NCI-H82 treated with DMSO at 0.1 percent for 48 hours (cell line): ENCODE data around the gene BLTP3B.
A peak's percentile ranks its signal among the peaks of the same experiment; 100 is the strongest.
"Not testable (repeated sequence)": the region's sequence is repeated elsewhere in the genome, so short reads cannot be mapped to it uniquely, and the experiment has no call there.

ENCODE experiments used
- DNase-seq: peaks from one replicate; lab custom pipeline; 2025; ENCODE audit not compliant: unreplicated experiment; lab: John Stamatoyannopoulos, UW

BLTP3B gene, protein sequence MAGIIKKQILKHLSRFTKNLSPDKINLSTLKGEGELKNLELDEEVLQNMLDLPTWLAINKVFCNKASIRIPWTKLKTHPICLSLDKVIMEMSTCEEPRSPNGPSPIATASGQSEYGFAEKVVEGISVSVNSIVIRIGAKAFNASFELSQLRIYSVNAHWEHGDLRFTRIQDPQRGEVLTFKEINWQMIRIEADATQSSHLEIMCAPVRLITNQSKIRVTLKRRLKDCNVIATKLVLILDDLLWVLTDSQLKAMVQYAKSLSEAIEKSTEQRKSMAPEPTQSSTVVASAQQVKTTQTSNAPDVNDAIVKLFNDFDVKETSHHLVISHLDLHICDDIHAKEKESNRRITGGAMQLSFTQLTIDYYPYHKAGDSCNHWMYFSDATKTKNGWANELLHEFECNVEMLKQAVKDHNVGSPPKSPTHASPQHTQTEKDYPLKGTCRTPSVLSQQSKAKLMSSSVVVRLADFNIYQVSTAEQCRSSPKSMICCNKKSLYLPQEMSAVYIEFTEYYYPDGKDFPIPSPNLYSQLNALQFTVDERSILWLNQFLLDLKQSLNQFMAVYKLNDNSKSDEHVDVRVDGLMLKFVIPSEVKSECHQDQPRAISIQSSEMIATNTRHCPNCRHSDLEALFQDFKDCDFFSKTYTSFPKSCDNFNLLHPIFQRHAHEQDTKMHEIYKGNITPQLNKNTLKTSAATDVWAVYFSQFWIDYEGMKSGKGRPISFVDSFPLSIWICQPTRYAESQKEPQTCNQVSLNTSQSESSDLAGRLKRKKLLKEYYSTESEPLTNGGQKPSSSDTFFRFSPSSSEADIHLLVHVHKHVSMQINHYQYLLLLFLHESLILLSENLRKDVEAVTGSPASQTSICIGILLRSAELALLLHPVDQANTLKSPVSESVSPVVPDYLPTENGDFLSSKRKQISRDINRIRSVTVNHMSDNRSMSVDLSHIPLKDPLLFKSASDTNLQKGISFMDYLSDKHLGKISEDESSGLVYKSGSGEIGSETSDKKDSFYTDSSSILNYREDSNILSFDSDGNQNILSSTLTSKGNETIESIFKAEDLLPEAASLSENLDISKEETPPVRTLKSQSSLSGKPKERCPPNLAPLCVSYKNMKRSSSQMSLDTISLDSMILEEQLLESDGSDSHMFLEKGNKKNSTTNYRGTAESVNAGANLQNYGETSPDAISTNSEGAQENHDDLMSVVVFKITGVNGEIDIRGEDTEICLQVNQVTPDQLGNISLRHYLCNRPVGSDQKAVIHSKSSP (N-terminal part only)

DNA sequence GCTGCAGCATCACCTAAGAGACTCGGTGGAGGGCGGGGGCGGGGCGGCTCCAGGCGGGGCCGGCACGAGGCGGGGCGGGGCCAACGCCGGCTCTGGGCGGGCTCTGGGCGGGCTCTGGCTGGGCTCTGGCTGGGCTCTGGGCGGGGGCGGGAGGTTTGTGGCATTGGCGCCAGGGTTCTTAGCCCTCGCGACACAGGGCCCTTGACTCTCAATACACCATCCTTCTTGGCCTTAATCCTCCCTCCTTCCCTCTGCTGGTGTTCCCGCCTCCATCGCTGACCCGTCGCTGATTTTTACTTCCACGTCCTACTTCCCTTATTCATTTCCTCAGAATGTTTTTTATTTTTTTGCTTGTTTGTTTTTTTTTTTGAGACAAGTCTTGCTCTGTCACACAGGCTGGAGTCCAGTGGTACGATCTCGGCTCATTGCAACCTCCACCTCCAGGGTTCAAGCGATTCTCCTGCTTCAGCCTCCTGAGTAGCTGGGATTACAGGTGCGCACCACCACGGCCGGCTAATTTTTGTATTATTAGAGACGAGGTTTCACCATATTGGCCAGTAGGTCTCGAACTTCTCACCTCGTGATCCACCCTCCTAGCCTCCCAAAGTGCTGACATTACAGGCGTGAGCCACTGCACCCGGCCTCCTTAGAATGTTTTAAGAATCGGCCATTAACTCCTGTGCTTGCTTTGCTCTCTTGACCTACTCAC is at the start of gene BLTP3B:
Gene BLTP3B, minus strand, starts transcription at position 24 of the 709 bp plus-strand sequence. CDS start 239 bp downstream, outside the sequence.
- DNase-seq = peak; percentile 88

DNA sequence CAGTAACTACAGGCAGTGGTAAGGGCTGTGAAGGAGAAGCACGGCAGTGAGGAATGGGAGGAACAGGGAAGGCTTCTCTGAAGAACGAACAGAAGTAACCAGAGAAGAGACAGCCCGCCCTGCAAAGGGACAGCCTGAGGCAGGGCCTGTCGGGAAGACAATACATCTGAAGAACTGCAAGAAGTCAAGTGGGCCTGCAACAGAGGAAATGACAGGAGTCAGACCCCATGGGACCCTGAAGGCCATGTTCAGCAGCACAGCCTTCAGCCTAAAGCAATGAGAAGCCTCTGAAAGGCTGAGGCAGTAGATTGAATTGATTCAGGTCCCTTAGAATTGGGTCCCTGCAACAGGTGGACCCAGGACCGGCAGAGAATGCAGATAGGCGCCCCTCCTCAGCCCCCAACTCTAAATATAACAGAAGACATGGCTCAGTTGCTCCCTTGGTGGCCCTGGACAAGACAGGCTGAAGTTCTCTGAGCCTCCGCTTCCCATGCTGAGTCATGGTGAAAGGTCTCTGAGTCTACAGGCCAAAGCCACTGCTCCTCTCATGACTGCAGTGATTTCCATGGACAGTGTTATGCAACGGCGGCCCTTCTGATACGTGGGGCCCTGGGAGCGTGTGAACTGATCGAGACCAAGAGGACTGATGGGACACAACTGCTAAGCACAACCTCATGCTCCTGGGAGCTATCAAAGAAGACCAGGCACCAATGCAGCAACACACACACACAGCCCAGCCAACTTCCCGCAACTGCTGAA is 47.1 kb upstream of the BLTP3B start:
- no peak for DNase-seq

DNA sequence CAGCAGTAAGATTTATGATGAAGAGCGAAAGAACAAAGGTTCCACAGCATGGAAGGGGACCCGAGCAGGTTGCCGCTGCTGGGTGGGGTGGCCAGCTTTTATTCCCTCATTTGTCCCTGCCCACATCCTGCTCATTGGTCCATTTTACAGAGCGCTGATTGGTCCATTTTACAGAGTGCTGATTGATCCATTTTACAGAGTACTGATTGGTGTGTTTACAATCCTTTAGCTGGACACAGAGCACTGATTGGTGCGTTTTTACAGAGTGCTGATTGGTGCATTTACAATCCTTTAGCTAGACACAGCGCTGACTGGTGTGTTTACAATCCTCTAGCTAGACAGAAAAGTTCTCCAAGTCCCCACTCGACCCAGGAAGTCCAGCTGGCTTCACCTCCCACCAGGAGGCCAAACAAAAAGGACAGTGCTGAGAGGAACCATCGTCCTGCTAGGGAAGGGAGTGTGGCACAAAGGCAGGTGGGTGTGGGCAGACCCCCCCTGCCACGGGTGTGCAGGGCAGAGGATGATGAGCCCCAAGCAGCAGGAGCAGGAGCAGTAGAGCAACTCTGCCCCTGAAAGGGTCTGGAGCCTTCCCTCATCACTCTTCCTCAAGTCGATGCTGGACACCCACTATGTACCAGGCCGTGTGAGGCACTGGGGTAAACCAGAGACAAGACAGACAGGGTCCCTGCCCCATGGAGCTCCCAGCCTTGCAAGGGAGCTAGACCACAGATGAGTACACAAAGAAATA is 46.4 kb upstream of the BLTP3B start:
- not testable (repeated sequence) for DNase-seq

DNA sequence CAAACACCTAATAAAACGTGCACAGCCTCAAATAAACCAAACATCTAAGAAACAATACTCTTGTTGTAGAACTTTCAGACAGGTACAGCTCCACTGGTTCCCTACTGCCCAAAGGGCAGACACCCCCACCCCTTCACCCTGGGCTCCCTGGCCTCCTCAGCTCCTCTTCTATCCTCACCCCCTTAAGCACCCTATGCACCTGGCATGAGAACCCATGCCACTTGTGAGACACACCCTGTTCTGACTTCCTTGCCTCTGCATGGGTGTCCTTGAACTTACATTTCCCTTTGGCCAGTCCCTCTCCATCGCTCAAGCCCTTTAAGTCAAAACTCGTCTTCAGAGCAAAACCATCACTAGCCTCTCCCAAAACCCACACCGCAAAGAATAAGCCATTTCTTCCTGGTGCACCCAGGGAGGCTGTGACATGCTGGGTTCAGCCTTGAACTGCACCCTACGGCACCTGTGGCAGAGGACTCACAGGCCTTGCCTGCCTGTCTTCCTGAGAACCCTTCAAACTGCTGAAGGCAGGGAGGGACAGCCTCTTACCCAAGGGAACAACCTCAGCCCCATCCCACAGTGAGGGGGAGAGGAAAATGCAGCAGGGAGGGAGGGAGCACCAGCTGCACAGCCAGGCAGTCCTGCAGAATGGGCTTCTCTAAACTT is 45.3 kb upstream of the BLTP3B start:
- no peak for DNase-seq

DNA sequence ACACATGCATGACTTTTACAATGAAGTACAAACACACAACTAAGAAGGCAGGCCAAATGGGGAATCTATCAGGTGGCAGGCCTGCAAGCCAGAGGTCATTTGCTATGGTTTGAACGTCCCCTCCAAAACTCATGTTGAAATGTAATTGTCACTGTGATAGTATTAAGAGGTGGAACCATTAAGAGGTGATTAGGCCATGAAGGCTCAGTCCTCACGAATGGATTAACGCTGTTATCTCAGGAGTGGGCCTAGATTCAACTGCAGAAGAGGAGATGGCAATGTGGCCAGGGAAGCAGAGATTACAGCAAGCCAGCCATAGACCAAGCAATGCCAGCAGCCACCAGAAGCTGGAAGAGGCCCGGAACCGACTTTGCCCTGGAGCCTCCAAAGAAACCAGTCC is 44.4 kb upstream of the BLTP3B start:
- DNase-seq = peak; percentile 28

DNA sequence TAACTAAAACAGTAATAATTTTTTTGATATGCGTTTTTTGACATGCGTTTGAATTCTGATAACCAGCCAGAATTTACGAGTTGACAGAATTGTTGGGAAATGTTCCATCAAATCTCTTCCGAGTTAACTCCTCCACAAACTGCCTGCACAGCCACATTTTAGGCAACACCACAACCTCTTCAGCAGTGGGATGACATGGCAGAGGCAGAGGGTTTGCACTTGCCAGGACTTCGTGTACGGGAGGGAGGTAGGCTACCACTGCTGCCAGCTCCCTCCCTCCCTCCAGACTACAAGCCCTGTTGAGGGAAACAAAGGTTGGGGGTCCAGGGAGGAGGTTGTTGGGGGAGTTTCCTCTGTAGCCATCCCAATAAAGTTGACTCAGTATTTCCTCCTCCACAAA is 43.4 kb upstream of the BLTP3B start:
- DNase-seq = no peak

DNA sequence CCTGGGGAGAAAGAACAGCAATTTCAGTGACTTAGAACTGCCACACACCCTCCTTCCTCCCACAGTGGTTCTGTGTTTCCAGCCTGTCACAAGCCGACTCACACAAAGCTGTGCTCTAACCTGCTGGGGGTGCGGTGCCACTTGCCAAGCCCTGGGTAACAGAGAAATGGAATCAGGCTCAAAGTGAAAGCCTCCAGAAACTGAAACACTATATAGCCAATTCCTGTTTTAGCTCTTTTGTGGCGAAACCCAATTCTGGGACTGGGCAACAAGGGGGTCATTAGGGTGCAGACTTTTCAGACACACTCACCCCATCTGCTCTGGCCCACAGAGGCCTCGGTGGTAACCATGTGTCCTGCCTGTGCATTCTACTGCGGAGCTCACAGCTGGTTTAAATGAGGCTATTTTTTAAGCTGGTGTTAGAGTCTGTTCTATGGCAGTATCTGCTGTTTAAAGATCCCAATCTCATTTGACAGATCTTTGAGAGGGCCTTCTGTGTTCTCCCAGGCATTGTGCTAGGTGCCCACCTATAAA is 42.8 kb upstream of the BLTP3B start:
- no peak for DNase-seq

DNA sequence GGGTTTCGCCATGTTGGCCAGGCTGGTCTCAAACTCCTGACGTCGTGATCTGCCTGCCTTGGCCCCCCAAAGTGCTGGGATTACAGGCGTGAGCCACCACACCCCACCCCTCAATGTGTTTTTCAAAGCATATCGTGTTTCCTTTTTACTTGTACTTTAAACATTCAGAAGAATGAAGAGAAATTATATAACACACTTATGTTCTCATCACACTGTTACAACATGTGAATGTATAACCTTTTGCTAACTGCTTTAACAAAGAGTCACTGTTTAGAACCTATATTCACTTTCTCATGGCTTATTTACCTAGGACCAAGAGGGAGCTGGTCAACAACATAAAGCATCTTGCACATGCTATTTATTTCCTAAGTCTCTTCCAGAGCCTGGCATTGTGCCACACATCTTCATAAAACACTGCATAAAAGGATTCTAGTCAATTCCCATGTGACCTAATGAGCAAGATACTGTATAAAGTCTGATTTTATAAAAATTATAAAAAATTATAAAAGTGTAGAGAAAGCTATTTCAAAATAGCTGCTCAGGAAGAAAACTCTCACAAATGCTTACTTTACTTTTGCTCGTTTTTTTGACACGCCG is 42.0 kb upstream of the BLTP3B start:
- DNase-seq = no peak

DNA sequence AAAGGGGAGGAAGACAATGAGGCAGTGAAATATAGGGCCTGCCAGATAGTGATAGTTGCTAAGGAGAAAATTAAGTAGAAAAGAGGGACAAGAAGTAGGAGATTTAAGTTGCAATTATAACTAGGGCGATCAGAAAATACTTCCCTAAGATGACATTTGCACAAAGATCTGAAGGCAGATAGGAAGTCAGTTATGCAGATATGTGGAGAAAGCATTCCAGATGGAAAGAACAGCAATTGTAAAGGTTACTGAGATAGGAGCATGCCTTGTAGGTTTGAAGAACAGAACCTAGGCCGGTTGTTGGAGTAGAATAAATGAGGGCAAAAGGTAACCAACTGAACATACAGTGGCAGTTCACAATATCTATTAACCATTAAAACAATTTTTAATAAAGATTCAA is 36.6 kb upstream of the BLTP3B start:
- DNase-seq = no peak

DNA sequence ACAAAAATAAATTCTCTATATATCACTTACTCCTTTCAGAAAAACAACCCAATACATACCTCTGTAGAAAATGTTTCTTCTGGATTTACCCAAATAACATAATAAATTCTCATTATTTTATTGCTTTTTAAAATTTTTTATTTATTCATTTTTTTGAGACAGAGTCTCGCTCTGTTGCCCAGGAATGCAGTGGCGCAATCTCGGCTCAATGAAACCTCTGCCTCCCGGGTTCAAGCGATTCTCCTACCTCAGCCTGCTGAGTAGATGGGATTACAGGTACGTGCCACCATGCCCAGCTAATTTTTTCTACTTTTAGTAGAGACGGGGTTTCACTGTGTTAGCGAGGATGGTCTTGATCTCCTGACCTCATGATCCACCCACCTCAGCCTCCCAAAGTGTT is 33.8 kb upstream of the BLTP3B start:
- DNase-seq = not testable (repeated sequence)

DNA sequence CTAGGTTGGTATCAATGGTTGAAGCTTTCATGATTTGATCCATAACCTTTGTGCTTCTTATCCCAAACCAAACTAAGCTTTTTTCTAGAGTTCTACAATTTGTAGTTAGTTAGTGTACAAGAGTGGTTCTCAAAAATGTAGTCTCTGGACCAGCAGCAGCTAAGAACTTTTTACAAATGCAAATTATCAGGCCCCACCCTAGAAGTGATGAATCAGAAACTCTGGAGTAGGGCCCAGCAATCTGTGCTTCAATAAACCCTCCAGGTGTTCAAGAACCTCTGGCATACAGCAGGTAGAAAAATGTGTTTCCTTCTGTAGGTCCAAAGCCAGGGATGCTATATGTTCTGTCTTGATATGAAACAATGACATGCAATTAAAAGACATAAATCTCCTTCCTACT is 31.8 kb upstream of the BLTP3B start:
- DNase-seq = no peak

DNA sequence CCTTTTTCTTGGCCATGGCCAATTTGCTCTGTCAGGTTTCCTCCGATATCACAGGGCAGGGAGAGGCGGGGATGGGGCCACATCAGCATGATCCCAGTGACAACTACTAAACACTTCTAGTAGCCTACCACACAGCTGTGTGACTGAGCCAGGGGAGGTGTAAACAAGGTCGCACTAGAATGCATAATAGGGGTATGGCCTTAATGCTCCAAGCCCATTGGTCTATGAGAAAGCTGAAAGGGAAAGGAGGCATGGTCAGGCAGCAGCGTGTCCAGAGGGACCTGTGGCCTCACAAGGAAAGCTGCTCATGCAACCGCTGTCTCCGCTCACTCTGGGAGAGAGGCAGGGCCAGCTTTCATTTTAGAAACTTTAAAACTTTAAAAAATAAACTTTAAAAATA is 30.4 kb upstream of the BLTP3B start:
- DNase-seq = no peak

DNA sequence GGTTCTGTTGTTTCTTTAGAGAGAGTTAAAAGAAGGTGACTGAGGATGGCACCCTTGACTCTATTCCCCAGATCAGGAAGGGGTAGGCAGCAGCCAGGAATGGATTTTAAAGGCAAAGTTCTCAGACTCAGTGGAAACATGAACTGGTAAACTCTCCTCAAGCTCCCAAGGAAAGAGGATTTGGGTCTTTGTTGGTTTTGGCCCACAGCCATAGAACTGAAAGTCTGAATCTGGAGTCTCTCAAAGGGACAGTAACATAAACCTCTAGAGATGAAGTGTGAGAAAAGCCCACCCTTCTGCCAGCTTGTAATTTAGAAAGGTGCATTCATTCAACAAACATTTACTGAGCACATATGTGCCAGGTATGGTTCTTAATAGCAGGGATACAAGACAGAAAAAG is 28.6 kb upstream of the BLTP3B start:
- no peak for DNase-seq

DNA sequence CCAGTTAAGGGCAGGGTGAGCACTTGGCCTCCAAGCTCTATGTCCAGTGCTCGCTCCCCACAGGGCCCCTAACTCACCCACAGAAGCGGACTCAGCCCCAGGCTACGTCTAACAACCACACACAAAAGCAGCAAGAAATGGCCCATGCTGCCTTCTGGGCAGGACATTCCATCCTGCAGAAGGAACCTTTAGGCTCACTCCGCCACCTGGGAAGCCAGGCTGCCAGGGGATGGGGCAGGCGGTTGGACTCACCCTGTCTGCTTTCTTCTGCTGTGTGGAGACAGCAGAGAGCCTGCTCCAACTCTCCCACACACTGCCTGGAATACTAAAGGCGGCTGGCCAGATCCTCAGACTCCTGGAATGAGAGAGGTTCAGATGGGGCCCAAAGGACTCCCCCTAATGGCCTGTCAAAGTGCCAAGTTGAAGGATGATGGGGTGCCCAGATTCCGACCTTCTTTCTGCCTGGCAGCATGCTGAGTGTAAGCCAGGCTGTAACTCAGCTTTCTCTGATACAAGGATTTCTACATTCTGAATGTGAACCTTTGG is 27.7 kb upstream of the BLTP3B start:
- no peak for DNase-seq

DNA sequence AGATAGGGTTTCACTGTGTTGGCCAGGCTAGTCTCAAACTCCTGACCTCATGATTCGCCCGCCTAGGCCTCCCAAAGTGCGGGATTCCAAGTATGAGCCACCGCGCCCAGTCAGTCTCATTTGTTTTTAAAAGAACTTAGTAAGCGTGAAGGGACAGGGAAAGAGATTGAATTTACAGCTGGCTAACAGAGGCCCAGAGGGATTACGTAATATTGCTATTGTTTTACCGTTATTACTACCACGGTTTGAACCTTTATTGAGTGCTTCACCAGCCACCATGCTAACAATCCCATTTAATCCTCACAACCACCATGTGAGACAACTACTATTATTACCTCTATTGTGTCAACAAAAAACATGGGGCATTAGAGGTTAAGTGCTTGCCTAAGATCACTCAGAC is 26.7 kb upstream of the BLTP3B start:
- no peak for DNase-seq

DNA sequence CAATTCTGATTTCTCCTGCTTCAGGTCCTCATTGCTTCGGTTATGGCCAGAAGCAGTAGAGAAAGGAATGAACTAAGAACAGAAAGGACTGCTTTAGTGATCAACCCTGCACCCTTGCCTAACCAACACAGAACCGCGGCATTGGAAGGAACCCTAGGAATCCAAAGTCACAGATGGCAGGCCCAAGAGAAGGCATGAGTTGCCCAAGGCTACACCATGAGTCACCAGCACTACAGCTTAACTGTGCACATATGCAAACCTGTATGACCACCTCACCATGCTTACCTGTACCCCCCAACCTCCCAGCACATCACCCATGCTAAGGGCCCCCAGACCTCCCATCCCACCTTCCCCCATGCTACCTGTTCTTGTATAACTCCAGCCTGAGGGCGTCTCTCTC is 25.9 kb upstream of the BLTP3B start:
- DNase-seq = no peak

DNA sequence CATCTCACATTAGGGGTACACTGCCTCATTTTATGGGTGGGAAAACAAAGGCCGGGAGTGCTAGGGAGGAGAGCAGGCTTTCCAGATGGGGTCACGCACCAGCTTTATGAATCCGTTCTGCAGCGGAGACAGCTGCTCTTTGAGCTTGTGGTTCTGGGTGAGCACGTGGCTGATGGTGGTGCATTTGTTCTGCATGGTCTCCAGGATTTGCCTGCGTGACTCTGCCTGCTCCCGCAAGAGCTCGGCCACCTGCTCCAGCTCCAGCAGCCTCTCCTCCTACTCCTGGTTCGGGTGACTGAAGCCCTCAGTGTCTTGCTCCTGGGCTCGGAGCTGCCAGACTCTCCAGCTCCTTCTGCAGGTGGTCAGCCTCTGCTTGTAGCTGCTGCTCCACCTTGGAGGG is 23.6 kb upstream of the BLTP3B start:
- no peak for DNase-seq

DNA sequence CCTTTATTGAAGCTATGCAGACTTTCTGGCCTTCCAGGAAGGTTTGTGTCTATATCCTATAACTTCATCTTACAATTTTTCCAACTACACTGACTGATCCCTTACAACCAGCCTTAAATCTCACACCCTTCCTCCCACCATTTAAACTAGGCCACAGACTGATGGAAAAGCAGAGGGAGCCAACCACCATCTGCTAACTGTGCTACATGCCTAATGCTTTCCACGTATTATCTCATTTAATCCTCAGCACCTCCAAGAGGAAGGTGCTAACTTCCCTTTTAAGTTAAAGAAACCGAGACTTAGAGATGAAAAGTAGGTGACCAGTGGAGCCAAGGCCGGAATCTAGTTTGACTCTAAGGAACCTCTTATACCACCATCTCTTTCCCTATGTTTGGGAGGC is 22.7 kb upstream of the BLTP3B start:
- no peak for DNase-seq
